ENCODE measurements around the gene MB. TPM values are rescaled to one million over a fixed set of nuclear protein-coding genes. Genes with fewer than 3 reads are reported as not detected.

MB gene
- total and polyA plus RNA-seq, 9 of the 15 experiments (the other 6 are each of a cell fraction or from before 2014, with no cell fraction given): not detected

DNA sequence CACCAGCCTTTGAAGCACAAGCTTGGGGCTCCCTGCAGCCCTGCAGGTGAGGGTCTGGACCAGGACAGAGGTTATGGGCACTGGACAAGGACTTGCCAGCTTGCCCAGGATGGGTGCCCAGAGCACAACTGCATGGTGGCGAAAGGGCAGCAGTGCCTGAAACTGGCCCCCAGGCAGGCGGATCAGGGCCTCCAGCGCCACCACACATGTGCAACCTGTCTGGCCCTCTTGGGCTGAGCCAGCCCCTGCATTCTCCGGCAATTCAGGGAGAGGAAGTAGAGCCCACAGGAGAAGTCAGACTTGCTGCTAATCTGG is 18.8 kb downstream of the MB start:
- ChIA-PET CTCF (ENCODE audit: low intra/inter-chr PET ratio) (no interaction called here), POLR2A (interaction anchor here (0.6 kb wide), 1 partner anchor 41 kb away, joined by 3 read pairs; no protein-coding TSS in a partner anchor)
- intact Hi-C loops (cut with micrococcal nuclease): no loop called here
- Histone ChIP-seq H3K36me3 (ENCODE audit: control insufficient read depth, insufficient read depth, low read length) (no peaks in the 10 kb centered on the region), H2AFZ (ENCODE audit: low read depth, low read length) (no peak overlapping the region), H3K79me2 (ENCODE audit: control insufficient read depth, insufficient read depth, low read length) (no peaks in the 10 kb centered on the region), H3K4me1 (replicated peaks in 1 of 2; ENCODE audit: control insufficient read depth in 2 of 2, insufficient read depth in 2 of 2, low read length in 2 of 2) (no peaks in the 10 kb centered on the region; a peak in 1 of 5 replicates), H3K9ac (ENCODE audit: insufficient read depth in 1 of 2, low read depth in 2 of 2, low read length in 2 of 2) (no peak overlapping the region), H3K27ac (ENCODE audit: extremely low read depth, low read depth, low read length) (no peak overlapping the region), H3K4me3 (no peak overlapping the region), H3K9me1 (ENCODE audit: control insufficient read depth, insufficient read depth, low read length) (no peaks in the 10 kb centered on the region), H4K20me1 (replicated peaks; ENCODE audit: control insufficient read depth, insufficient read depth, low read length) (no peaks in the 10 kb centered on the region), H3K27me3 (ENCODE audit: control insufficient read depth in 2 of 2, insufficient read depth in 2 of 2, low read length in 2 of 2) (peaks cover 0 to 13% of the 10 kb centered on the region in 2 experiments; a peak in 3 of 5 replicates), H3K4me2 (ENCODE audit: insufficient read depth, low read length) (no peak overlapping the region), H3K9me3 (replicated peaks; ENCODE audit: control insufficient read depth, insufficient read depth, low read depth, low read length) (0 out of 2 replicates have a peak, but pooled peaks cover 1% of the 10 kb centered on the region)
- TF ChIP-seq NFIC (IDR thresholded peaks at IDR 0.05) (no peak), ZZZ3 (IDR thresholded peaks at IDR 0.05) (no peak), ATF1 (CRISPR knock-in tag; IDR thresholded peaks at IDR 0.05) (no peak), ATF1 (tag; IDR thresholded peaks at IDR 0.05) (no peak), ZNF282 (CRISPR knock-in tag; IDR thresholded peaks at IDR 0.05) (no peak), ZC3H11A (IDR thresholded peaks at IDR 0.05; ENCODE audit: low read depth, low read length) (no peak), ZC3H4 (CRISPR knock-in tag; IDR thresholded peaks at IDR 0.05; ENCODE audit: borderline replicate concordance) (no peak), ZNF253 (CRISPR knock-in tag; conservative IDR thresholded peaks at IDR 0.05) (no peak), ZNF347 (CRISPR knock-in tag; IDR thresholded peaks at IDR 0.05; ENCODE audit: low read depth) (no peak), NCOA1 (IDR thresholded peaks at IDR 0.05; ENCODE audit: low read depth) (no peak), ZSCAN32 (CRISPR knock-in tag; IDR thresholded peaks at IDR 0.05) (no peak)
- TF ChIP-seq, protein P1, sequence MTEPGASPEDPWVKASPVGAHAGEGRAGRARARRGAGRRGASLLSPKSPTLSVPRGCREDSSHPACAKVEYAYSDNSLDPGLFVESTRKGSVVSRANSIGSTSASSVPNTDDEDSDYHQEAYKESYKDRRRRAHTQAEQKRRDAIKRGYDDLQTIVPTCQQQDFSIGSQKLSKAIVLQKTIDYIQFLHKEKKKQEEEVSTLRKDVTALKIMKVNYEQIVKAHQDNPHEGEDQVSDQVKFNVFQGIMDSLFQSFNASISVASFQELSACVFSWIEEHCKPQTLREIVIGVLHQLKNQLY (CRISPR knock-in tag; conservative IDR thresholded peaks at IDR 0.05): no peak
- in situ Hi-C loops (cut with MboI): no loop called here
- ATAC-seq (no peak), FAIRE-seq (no peak), DNase-seq (ENCODE audit: extremely low read depth in 1 of 4, low spot score in 3 of 4) (no peak)
- WGBS (ENCODE audit: insufficient coverage, low coverage, missing lambda C conversion rate): 21% methylated on average over 4 of the region's 4 CpGs
- no TSS peak for BruUV-seq (replicated peaks)
